ENCODE data around the gene CDC42EP5.
"Not testable (repeated sequence)": the region's sequence is repeated elsewhere in the genome, so short reads cannot be mapped to it uniquely, and the experiment has no call there.

Gene CDC42EP5

DNA sequence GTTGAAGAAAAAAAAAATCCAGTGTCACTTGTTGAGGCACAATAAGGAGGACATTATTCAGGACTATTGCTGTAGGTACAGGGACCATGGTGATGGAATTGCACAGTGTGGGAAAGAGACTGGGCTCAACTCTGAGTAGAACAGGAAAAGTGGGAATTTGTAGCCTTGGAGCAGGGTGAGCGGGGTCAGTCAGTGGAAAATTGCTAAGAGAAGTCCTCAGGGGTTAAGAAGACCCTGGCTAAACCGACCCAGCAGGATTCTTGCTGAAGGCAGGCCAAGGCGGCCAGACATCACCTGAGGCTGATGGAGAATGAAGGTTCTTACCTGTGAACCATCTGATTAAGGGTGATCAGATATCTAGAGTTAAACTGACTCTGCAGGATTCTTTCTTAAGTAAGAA, 42.1 kb upstream of the CDC42EP5 start:
- no peak overlapping the region for H2BK120ac ChIP-seq (ENCODE audit: low read depth, low read length)
- H3K27ac ChIP-seq (ENCODE audit: low read depth, low read length) = no peak overlapping the region
- no peaks in the 10 kb centered on the region for H3K4me1 ChIP-seq (ENCODE audit: control insufficient read depth, low read depth, low read length)
- no peak overlapping the region for H3K4me2 ChIP-seq (ENCODE audit: low read length)
- H3K9ac ChIP-seq (ENCODE audit: low read length) = no peak overlapping the region
- no peak overlapping the region for H3K4me3 ChIP-seq (ENCODE audit: low read length)
- H3K18ac ChIP-seq (ENCODE audit: low read length) = no peak overlapping the region
- H3K79me1 ChIP-seq (ENCODE audit: low read length) = no peaks in the 10 kb centered on the region
- H2AK5ac ChIP-seq (ENCODE audit: low read length) = no peak overlapping the region
- H3K79me2 ChIP-seq (ENCODE audit: control insufficient read depth, insufficient read depth, low read length) = no peaks in the 10 kb centered on the region
- WGBS (ENCODE audit: extremely low coverage, insufficient coverage, low lambda C conversion rate) = no CpG with 5 or more reads among the region's 3 CpGs
- H3K4ac ChIP-seq (ENCODE audit: low read depth, low read length) = no peak overlapping the region
- no peak overlapping the region for H3K23ac ChIP-seq (ENCODE audit: low read length)
- H4K5ac ChIP-seq (ENCODE audit: low read length) = no peak overlapping the region
- no peaks in the 10 kb centered on the region for H3K27me3 ChIP-seq (ENCODE audit: insufficient read depth, low read length, poor library complexity)
- H3K36me3 ChIP-seq (ENCODE audit: control insufficient read depth, insufficient read depth, low read length) = no peaks in the 10 kb centered on the region
- no peak overlapping the region for H2BK5ac ChIP-seq (ENCODE audit: low read length)
- H4K8ac ChIP-seq (ENCODE audit: low read depth, low read length) = no peak overlapping the region
- H3K56ac ChIP-seq (ENCODE audit: low read length) = no peak overlapping the region
- no peak for DNase-seq
- no peak overlapping the region for H2BK15ac ChIP-seq (replicated peaks; ENCODE audit: low read depth)

DNA sequence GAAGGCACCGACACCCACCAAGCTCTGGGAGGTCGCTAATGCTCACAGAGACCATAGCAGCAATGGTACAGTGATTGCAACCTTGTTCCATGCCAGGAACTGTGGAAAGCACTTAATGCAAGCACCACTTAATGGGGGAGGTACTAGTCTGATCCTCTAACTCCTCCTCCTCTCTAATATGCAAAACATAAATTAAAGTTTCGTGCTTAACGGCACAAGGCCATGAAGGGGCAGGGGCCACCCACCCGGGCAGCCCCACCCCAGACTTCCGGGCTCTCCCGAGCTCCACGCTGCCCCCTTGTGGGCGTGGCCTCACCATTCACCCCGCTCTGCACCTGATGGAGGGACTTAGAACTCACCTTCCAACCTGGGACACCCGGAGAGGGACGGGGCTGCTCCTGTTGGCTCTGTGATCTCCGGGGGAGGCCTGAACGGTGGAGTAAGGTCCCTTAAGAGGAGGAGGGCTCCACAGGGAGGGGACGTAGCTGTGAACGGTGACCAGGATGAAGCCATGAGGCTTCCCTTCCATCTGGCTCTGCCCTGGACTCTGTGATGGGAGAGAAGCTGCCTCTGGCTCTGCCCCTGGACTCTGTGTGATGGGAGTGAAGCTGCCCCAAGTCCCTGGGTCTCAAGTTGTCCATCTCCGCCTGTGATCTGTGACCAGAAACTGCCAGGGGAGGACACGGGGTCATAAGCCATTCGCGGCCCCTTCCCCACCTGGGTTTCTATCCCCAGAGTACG, 36.3 kb upstream of the CDC42EP5 start:
- H2BK5ac ChIP-seq (ENCODE audit: low read length); H3K4me3 ChIP-seq (ENCODE audit: low read length); H2BK15ac ChIP-seq (replicated peaks; ENCODE audit: low read depth); H3K4me2 ChIP-seq (ENCODE audit: low read length); DNase-seq; H3K56ac ChIP-seq (ENCODE audit: low read length); H3K9ac ChIP-seq (ENCODE audit: low read length); H2AK5ac ChIP-seq (ENCODE audit: low read length); H3K23ac ChIP-seq (ENCODE audit: low read length); H3K79me2 ChIP-seq (ENCODE audit: control insufficient read depth, insufficient read depth, low read length); H3K4ac ChIP-seq (ENCODE audit: low read depth, low read length); H2BK120ac ChIP-seq (ENCODE audit: low read depth, low read length); H4K8ac ChIP-seq (ENCODE audit: low read depth, low read length); H3K79me1 ChIP-seq (ENCODE audit: low read length); H3K36me3 ChIP-seq (ENCODE audit: control insufficient read depth, insufficient read depth, low read length); H4K5ac ChIP-seq (ENCODE audit: low read length); H3K27ac ChIP-seq (ENCODE audit: low read depth, low read length); H3K4me1 ChIP-seq (ENCODE audit: control insufficient read depth, low read depth, low read length); H3K27me3 ChIP-seq (ENCODE audit: insufficient read depth, low read length, poor library complexity); H3K18ac ChIP-seq (ENCODE audit: low read length): not testable (repeated sequence)
- no CpG with 5 or more reads among the region's 21 CpGs for WGBS (ENCODE audit: extremely low coverage, insufficient coverage, low lambda C conversion rate)

DNA sequence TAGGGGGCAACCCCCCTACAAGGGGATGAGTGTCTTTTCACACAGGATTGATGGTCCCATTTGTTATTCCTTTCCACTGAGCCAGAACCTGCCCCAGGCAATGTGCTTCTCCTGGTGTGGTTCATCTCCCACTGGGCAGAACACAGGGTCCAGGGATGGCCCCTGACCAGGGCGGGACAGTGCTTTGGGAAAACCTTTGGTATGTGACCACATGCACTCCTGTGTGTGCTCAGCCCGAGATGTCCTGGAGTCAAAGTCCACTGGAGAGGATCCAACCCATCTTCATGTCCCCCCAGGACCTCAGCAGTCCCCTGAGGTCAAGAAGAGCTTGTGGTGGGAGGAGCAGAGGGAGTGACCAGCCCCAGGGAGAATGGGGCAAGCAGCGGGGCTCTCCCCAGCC, 35.4 kb upstream of the CDC42EP5 start:
- not testable (repeated sequence) for H3K36me3 ChIP-seq (ENCODE audit: control insufficient read depth, insufficient read depth, low read length); H3K23ac ChIP-seq (ENCODE audit: low read length); H3K79me1 ChIP-seq (ENCODE audit: low read length); H3K27me3 ChIP-seq (ENCODE audit: insufficient read depth, low read length, poor library complexity); H3K18ac ChIP-seq (ENCODE audit: low read length); H3K56ac ChIP-seq (ENCODE audit: low read length); H2AK5ac ChIP-seq (ENCODE audit: low read length); H3K4me1 ChIP-seq (ENCODE audit: control insufficient read depth, low read depth, low read length); H4K8ac ChIP-seq (ENCODE audit: low read depth, low read length); H3K79me2 ChIP-seq (ENCODE audit: control insufficient read depth, insufficient read depth, low read length); H3K4ac ChIP-seq (ENCODE audit: low read depth, low read length); H2BK120ac ChIP-seq (ENCODE audit: low read depth, low read length); H3K4me2 ChIP-seq (ENCODE audit: low read length); H2BK5ac ChIP-seq (ENCODE audit: low read length); H3K4me3 ChIP-seq (ENCODE audit: low read length); H2BK15ac ChIP-seq (replicated peaks; ENCODE audit: low read depth); DNase-seq; H3K9ac ChIP-seq (ENCODE audit: low read length); H3K27ac ChIP-seq (ENCODE audit: low read depth, low read length); H4K5ac ChIP-seq (ENCODE audit: low read length)
- no CpG with 5 or more reads among the region's 3 CpGs for WGBS (ENCODE audit: extremely low coverage, insufficient coverage, low lambda C conversion rate)

DNA sequence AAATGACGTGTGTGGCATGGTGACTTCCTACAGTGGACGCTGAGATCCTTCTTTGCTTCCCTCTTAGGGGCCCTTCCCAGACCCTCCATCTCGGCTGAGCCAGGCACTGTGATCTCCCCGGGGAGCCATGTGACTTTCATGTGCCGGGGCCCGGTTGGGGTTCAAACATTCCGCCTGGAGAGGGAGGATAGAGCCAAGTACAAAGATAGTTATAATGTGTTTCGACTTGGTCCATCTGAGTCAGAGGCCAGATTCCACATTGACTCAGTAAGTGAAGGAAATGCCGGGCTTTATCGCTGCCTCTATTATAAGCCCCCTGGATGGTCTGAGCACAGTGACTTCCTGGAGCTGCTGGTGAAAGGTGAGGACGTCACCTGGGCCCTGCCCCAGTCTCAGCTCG, 34.7 kb upstream of the CDC42EP5 start:
- no peak overlapping the region for H2AK5ac ChIP-seq (ENCODE audit: low read length)
- H3K56ac ChIP-seq (ENCODE audit: low read length) = no peak overlapping the region
- no peak overlapping the region for H3K4me3 ChIP-seq (ENCODE audit: low read length)
- no peaks in the 10 kb centered on the region for H3K79me2 ChIP-seq (ENCODE audit: control insufficient read depth, insufficient read depth, low read length)
- no peaks in the 10 kb centered on the region for H3K36me3 ChIP-seq (ENCODE audit: control insufficient read depth, insufficient read depth, low read length)
- no peaks in the 10 kb centered on the region for H3K27me3 ChIP-seq (ENCODE audit: insufficient read depth, low read length, poor library complexity)
- H3K27ac ChIP-seq (ENCODE audit: low read depth, low read length) = no peak overlapping the region
- no peaks in the 10 kb centered on the region for H3K4me1 ChIP-seq (ENCODE audit: control insufficient read depth, low read depth, low read length)
- DNase-seq = no peak
- H3K79me1 ChIP-seq (ENCODE audit: low read length) = no peaks in the 10 kb centered on the region
- H2BK5ac ChIP-seq (ENCODE audit: low read length) = no peak overlapping the region
- no peak overlapping the region for H3K9ac ChIP-seq (ENCODE audit: low read length)
- H4K5ac ChIP-seq (ENCODE audit: low read length) = no peak overlapping the region
- no peak overlapping the region for H2BK15ac ChIP-seq (replicated peaks; ENCODE audit: low read depth)
- no peak overlapping the region for H4K8ac ChIP-seq (ENCODE audit: low read depth, low read length)
- no peak overlapping the region for H2BK120ac ChIP-seq (ENCODE audit: low read depth, low read length)
- no peak overlapping the region for H3K4ac ChIP-seq (ENCODE audit: low read depth, low read length)
- no peak overlapping the region for H3K18ac ChIP-seq (ENCODE audit: low read length)
- H3K4me2 ChIP-seq (ENCODE audit: low read length) = no peak overlapping the region
- H3K23ac ChIP-seq (ENCODE audit: low read length) = no peak overlapping the region
- WGBS (ENCODE audit: extremely low coverage, insufficient coverage, low lambda C conversion rate) = no CpG with 5 or more reads among the region's 12 CpGs

DNA sequence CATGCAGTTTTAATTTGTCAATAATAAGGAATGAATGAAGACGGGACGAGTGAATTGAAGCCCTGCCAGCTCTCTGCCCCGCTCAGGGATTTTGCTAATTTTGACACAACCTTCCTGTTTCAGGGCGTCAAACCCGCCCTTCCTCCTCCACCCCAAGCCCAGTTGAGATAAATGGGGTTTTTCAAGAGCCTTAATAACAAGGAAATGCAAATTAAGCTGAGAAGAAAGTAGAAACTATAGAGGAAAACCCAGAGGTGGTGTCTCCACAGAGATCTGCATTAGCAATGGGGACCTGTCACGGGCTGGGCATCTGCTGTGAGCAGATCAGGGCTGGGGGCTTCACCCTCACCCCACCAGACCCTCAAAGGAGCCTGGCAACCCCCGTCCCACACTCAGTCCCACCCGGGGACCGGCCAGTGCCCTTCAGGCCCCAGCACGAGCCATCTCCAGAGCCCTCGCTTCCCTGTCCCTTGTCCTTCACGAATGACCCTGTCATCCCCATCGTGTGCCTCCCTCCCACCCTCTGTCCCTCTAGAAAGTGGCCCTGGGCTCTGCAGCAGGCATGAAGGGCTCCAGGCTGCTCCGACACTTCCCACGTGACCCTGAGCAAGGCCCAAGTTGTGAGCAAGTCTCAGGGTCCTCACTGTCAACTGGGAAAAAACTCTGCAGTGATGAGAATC, 34.1 kb upstream of the CDC42EP5 start:
- H2AK5ac ChIP-seq (ENCODE audit: low read length); H2BK120ac ChIP-seq (ENCODE audit: low read depth, low read length); H3K36me3 ChIP-seq (ENCODE audit: control insufficient read depth, insufficient read depth, low read length); H3K27ac ChIP-seq (ENCODE audit: low read depth, low read length); DNase-seq; H3K4me3 ChIP-seq (ENCODE audit: low read length); H3K56ac ChIP-seq (ENCODE audit: low read length); H3K79me2 ChIP-seq (ENCODE audit: control insufficient read depth, insufficient read depth, low read length); H3K4me1 ChIP-seq (ENCODE audit: control insufficient read depth, low read depth, low read length); H3K27me3 ChIP-seq (ENCODE audit: insufficient read depth, low read length, poor library complexity); H4K8ac ChIP-seq (ENCODE audit: low read depth, low read length); H3K4ac ChIP-seq (ENCODE audit: low read depth, low read length); H3K9ac ChIP-seq (ENCODE audit: low read length); H3K79me1 ChIP-seq (ENCODE audit: low read length); H3K18ac ChIP-seq (ENCODE audit: low read length); H4K5ac ChIP-seq (ENCODE audit: low read length); H3K23ac ChIP-seq (ENCODE audit: low read length); H3K4me2 ChIP-seq (ENCODE audit: low read length); H2BK15ac ChIP-seq (replicated peaks; ENCODE audit: low read depth); H2BK5ac ChIP-seq (ENCODE audit: low read length): not testable (repeated sequence)
- WGBS (ENCODE audit: extremely low coverage, insufficient coverage, low lambda C conversion rate) = no CpG with 5 or more reads among the region's 15 CpGs
